ENCODE measurements around the gene MPP2. TPM values are rescaled to one million over a fixed set of nuclear protein-coding genes. Genes with fewer than 3 reads are reported as not detected.

The MPP2 gene
- total RNA-seq, 4 donors from 2014 or later = 0.18 to 3.6 (median 0.54) TPM

DNA sequence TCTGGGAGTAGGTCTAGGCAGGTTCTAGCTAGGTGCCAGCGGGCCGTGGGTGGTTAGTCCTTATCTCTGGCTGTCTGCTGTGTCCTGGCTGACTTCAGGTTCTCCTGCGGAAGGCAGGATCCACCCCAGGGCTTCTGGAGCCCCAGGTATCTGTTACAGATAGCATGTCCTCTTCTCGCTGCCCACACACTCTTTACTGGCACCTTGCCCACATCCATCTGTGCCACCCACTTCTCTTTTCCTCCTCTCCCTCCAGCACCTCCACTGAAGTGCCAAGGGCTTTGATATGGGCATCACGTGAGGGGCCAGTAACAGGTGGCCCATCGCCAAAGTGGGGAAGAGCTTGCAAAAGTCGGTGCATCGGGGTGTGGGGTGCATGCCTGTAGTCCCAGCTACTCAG is 4.6 kb upstream of the MPP2 start:
- intact Hi-C loops (cut with DNase I) = no loop called here
- H3K27me3 ChIP-seq = peaks cover 0 to 33% (median 4%) of the 10 kb centered on the region in 4 donors
- no peak for DNase-seq
- no peak overlapping the region for H3K27ac ChIP-seq
- no peaks in the 10 kb centered on the region for H3K36me3 ChIP-seq
- TF ChIP-seq POLR2A (IDR thresholded peaks at IDR 0.05) = no peak
- TF ChIP-seq, protein P1, sequence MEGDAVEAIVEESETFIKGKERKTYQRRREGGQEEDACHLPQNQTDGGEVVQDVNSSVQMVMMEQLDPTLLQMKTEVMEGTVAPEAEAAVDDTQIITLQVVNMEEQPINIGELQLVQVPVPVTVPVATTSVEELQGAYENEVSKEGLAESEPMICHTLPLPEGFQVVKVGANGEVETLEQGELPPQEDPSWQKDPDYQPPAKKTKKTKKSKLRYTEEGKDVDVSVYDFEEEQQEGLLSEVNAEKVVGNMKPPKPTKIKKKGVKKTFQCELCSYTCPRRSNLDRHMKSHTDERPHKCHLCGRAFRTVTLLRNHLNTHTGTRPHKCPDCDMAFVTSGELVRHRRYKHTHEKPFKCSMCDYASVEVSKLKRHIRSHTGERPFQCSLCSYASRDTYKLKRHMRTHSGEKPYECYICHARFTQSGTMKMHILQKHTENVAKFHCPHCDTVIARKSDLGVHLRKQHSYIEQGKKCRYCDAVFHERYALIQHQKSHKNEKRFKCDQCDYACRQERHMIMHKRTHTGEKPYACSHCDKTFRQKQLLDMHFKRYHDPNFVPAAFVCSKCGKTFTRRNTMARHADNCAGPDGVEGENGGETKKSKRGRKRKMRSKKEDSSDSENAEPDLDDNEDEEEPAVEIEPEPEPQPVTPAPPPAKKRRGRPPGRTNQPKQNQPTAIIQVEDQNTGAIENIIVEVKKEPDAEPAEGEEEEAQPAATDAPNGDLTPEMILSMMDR (IDR thresholded peaks at IDR 0.05) = no peak
- H3K4me1 ChIP-seq = peaks cover 11 to 19% (median 16%) of the 10 kb centered on the region in 3 donors
- H3K4me3 ChIP-seq = no peak overlapping the region
- WGBS, 2 donors = 46 to 47% methylated on average over 8 of the region's 8 CpGs
- H3K9me3 ChIP-seq = no peaks in the 10 kb centered on the region

DNA sequence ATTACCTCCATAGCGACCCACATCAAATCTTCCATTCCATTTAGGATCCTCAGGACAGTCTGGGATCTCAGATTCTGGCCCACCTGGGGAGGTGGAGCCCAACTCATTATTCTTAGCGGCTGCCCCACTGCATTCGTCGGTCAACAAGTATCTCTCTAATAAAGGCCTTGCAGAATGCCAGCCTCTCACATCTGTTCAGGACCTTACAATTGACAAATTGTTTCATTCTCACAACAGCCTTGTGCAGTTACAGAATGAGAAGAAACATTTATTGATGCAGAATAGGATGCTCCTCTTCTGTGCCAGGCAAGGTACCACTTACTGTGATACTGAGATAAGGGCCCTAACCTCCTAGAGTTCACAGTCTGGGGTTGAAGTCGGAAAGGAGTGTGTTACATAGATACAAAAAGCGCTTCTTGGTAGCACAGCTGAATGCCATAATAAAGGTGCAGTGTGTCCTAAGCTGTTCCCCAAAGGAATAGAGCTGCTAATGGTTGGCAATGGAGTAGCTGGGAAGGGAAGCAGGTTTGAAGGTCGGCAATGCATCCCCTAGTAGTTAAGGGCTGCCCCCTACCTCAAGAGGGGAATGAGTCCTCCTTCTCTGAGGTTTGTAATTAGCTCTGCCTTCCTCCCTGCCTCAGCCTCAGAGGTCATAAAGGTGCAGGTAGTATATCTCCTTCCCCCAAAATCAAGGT is 2.3 kb upstream of the MPP2 start:
- intact Hi-C loops (cut with DNase I) = no loop called here
- TF ChIP-seq, protein P1 (IDR thresholded peaks at IDR 0.05) = no peak
- no peak for TF ChIP-seq POLR2A (IDR thresholded peaks at IDR 0.05)
- H3K27ac ChIP-seq = no peak overlapping the region
- H3K27me3 ChIP-seq = peaks cover 0 to 55% (median 6%) of the 10 kb centered on the region in 4 donors
- H3K4me3 ChIP-seq = no peak overlapping the region
- WGBS, 2 donors = 59 to 72% methylated on average over 7 of the region's 7 CpGs
- no peaks in the 10 kb centered on the region for H3K36me3 ChIP-seq
- no peak for DNase-seq
- H3K4me1 ChIP-seq = peaks cover 23 to 36% (median 32%) of the 10 kb centered on the region in 3 donors
- H3K9me3 ChIP-seq = no peaks in the 10 kb centered on the region

DNA sequence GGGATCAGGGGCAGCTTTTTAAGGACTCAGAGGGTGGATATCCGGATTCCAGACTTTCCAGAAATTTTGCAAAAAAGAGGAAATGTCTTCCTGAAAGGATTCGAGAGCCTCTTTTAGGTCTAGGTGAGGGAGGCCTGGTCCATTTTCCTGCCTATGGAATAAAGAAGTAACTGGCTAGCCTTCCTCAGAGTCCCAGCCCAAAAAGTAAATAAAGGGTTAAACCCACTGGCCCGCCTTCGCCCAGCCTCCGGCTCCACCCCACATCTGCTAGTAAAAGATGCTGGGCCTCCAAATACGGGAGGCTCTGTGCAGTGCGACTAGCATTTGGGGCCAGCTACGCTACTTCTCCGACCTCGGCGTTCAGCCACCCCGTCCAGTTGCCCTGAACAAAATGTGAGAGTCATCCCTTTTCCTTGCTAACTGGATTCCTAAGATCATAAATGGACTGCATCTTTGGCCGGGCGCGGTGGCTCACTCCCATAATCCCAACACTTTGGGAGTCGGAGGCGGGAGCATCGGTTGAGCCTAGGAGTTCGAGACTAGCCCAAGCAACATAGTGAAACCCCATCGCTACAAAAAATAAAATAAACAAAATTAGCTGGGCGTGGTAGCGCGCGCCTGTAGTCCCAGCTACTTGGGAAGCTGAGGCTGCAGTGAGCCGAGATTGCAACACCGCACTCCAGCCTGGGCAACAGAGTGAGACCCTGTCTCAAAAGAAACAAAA is 824 bp upstream of the MPP2 start:
- Histone ChIP-seq H3K27me3 (peaks cover 0 to 61% (median 6%) of the 10 kb centered on the region in 4 donors), H3K4me1 (peaks cover 23 to 36% (median 32%) of the 10 kb centered on the region in 3 donors), H3K36me3 (no peaks in the 10 kb centered on the region), H3K27ac (peak overlapping the region; percentile 72 to 94 (median 87)), H3K9me3 (no peaks in the 10 kb centered on the region), H3K4me3 (peak overlapping the region; percentile 36 to 81 (median 64))
- intact Hi-C loops (cut with DNase I) = no loop called here
- DNase-seq = no peak
- TF ChIP-seq, protein P1 (IDR thresholded peaks at IDR 0.05) = no peak
- TF ChIP-seq POLR2A (IDR thresholded peaks at IDR 0.05) = no peak
- WGBS, 2 donors = 33 to 36% methylated on average over 10 to 20 of the region's 26 CpGs

DNA sequence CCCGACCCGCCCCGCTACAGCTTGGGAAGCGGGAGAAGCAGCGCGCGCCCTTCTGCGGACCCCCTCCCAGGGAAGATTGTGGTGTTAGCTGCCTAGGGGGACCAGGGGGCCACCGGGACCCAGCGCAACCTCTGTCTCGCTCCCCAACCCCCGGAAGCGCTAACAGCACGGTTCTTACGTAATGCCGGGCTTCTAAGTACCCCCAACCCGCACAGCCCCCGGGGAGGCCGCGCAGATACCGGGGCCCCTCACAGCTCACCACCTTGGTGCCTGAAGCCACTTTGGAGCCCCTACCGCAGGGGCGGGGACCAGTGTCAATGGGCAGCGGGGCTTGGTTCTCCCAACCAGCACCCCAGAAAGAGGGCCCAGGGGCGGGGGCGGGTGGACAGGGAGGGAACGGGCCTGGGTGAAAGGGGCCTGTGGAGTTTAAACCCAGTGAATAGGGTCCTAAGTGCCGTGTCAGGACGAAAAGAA is 348 bp downstream of the MPP2 start:
- Histone ChIP-seq H3K36me3 (no peaks in the 10 kb centered on the region), H3K9me3 (no peaks in the 10 kb centered on the region), H3K27me3 (peaks cover 0 to 61% (median 6%) of the 10 kb centered on the region in 4 donors), H3K27ac (peak overlapping the region; percentile 72 to 94 (median 87)), H3K4me3 (peak overlapping the region; percentile 36 to 81 (median 64)), H3K4me1 (peaks cover 23 to 36% (median 32%) of the 10 kb centered on the region in 3 donors)
- DNase-seq = no peak
- WGBS, 2 donors = 0% methylated on average over 2 of the region's 29 CpGs; no CpG with 5 or more reads in 1 of the 2 donors
- no peak for TF ChIP-seq POLR2A (IDR thresholded peaks at IDR 0.05)
- TF ChIP-seq, protein P1 (IDR thresholded peaks at IDR 0.05) = no peak
- intact Hi-C loops (cut with DNase I) = no loop called here
